CD4-positive, alpha-beta T cell treated with Interleukin-17A for 4 hours (primary cell): ENCODE measurements around the gene ATF4.

Source experiments
- DNase-seq: peaks from one replicate; pipeline ENCODE4 v3.0.0-alpha.2; 2020; ENCODE audit warnings: mixed read lengths

ATF4 gene

DNA sequence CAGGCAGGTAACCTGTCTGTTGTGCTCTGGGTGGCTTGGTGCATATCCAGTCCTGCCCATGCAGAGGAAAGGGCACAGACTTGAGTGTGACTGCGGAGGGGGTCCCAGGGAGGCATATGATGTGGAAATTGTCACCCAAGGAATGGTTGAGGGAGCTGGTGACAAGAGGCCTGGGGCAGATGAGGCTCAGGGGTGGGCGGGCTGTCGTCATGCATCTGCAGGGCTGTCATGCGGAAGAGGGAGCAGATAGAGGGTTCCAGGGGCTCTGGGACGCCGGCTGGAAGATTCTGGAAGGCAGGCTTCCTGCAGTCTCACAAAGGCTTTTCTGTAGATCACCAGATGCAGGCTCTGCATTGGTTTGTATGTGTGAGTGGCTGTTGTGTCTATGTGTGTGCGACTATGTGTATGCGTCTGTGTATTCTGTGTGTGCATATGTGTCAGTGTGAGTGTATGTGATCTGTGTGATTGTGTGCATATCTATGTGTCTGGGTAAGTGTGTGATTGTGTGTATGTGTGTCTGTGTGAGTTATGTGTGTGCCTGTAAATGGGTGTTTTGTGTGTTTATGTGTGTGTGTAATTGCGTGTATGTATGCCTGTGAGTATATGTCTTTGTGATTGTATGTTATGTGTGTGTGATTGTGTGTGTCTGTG, 42.6 kb downstream of the ATF4 start:
- DNase-seq, result no peak

DNA sequence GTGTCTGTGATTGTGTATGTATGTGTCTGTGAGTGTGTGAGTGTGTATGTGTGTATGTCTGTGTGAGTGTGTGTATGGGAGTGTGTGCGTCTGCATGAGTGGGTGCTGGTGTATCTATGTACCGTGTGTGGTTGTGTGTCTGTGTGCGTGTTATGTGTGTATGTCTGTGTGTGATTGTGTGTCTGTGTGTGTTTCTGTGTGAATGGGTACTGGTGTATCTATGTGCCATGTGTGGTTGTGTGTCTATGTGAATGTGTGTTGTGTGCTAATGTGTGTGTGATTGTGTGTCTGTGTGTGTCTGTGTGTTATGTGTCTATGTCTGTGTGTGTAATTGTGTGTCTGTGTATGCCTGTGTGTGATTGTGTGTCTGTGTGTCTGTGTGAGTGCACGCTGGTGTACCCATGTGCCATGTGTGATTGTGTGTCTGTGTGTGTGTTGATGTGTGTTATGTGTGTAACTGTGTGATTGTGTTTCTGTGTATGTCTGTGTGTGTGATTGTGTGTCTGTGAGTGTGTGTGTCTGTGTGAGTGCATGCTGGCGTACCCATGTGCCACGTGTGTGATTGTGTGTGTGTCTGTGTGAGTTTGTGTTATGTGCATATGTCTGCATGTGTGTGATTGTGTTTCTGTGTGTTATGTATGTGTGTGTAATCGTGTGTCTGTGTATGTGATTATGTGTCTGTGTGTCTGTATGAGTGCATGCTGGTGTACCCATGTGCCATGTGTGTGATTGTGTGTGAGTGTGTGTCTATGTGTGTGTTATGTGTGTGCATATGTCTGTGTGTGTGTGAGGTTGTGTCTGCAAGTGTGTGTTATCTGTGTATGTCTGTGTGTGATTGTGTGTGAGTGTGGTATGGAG, 43.4 kb downstream of the ATF4 start:
- DNase-seq, result no peak

DNA sequence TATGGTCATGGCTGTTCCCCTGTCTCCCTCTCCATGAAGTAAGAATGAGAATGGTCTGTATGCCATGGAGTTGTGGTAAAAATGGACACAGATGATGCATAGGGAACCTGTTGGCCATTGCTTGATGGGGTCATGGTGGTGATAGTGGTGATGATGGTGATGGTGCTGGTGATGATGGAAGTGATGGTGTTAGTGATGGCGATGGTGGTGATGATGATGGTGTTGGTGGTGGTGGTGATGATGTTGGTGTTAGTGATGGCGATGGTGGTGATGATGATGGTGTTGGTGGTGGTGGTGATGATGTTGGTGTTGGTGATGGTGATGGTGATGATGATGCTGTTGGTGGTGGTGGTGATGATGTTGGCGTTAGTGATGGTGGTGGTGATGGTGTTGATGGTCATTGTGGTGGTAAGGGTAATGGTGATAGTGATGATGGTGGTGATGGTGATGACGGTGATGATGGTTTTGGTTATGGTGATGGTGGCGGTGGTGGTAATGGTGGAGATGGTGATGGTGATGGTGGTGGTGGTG, 45.1 kb downstream of the ATF4 start:
- DNase-seq, result no peak

DNA sequence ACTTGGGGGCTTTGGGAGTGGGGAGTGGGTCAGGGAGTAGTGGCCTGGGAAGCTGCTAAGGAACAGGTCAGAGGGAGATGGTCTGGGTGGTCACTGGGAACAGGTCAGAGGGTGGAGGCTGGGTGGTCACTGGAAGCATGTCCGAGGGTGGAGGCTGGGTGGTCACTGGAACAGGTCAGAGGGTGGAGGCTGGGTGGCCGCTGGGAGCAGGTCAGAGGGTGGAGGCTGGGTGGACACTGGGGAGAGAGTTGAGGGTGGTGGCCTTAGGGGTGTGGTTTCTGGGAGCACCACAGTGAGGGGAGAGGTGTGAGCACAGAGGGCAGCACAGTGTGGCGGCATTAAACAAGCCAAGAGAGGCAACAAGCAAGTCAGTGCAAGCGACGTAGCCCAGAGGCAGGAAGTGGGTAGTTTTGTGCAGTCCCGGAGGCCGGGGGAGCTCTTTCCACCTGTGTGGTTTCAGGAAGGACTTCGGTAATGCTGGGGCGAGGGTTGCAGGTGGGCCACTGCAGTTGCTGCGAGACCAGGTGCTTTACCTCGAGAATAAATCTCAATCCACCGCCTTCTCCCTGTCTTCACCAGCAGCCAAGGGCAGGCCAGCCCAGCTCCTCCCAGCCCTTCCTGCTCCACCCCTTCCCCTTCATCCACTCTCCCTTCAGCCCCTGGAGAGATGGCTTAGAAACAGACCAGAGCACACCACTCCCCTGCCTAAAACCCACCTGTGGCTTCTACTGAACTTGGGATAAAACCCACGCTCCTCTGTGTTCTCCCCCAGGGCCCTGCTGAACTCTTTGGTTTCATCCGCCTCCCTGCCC, 47.0 kb downstream of the ATF4 start:
- peak; percentile 73 for DNase-seq

DNA sequence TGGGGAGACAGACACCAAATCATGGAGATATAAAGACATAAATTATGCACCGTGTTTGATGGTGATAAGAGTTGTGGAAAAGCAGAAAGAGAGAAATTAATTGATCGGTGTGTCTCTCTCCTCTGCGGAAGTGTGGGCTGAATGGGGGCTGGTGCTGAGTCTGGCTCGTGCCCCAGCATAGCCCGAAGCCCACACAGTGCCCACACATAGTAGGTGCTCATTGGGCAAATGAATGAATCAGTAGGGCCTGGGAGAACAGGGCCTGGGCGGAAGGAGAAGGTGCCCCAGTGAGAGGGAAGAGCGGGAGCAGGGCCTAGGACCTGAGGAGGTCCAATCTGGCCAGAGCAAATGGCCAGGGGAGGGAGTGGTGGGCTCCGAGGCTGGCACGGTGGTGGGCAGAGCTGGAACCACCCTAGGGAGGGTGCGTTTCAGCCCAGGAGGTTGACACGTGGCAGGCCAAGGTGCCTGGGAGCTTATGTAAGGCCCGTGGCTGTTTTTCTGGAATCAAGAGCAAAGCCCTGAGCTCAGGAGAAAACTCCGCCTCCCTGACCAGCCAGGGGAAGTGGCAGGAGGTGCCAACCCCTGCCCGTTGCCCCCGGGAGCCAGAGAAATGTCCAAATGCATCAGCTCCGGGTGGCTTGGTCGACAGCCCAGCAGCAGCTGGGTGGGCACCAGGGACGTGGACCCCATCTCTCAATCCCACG, 48.1 kb downstream of the ATF4 start:
- DNase-seq, result no peak

DNA sequence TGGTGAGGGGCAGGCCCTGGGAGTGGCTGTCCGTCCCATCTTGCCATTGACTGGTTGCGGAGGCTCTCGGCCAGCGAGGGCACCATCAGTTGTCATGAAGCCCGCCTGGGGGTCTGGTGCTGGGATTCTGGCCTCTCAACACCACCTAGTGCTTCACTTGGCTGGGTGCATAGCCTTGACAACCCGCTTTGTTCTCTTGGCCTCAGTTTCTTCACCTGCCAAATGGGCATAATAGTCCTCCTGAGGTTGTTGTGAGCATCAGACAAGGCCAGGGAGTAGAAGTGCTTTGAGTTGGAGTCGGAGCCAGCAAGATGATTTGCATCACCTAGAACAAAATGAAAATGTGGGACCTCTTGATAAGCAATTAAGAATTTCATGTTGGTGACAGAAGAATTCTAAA, 48.7 kb downstream of the ATF4 start:
- DNase-seq, result no peak

DNA sequence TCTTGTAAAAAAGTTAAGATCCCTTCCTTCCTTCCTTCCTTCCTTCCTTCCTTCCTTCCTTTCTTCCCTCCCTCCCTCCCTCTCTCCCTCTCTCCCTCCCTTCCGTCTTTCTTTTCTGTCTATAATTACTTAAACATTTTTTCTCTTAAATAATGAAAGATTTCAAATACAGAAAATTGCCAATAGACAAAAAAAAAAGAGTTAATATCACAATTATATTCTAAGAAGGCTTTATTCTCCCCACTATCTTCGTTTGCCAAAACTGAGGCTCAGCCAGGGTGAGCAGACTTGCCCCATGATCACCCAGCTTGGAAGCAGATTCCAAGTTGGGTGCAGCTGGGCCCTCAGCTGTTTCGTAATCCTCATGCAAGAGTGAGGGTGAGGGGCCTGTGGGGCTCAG, 49.9 kb downstream of the ATF4 start:
- no peak for DNase-seq

DNA sequence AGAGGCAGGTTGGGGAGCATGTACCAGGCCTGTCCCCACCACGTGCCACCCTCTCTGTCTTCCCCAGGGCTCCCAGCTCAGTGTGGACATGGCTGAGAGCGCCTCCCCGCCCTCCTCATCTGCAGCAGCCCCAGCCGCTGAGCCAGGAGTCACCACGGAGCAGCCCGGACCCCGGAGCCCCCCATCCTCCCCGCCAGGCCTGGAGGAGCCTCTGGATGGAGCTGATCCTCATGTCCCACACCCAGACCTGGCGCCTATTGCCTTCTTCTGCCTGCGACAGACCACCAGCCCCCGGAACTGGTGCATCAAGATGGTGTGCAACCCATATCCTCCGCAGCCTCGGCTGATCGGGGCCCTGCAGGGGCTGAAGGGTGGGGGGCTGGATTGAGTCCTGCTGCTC, 50.3 kb downstream of the ATF4 start, which contains the start of gene CACNA1I:
CACNA1I (plus strand) TSS at position 89 of the 400 bp plus-strand sequence; CDS start at position 89, 0 bp downstream.
- no peak for DNase-seq

DNA sequence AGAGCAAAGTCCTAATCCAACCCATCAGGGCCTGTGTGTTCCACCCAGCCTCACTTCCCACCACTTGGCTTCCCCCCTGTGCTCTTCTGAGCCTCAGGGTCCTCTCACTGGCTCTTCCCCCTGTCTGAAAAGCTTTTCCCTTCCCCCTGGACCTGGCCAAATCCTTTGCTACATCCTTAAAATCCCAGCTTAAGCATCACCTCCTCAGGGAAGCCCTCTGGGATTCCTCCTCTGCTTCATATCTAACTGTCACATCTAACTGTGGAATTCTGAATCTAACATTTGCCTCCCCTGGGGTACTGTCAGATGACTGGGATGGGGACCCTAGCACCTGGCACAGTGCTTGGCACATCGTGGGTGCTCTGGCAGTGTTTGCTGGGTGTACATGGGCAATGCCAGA, 51.2 kb downstream of the ATF4 start:
- no peak for DNase-seq
